NCI-H2081 treated with DMSO at 0.1 percent for 48 hours (cell line): Measurements from ENCODE around the gene CDKN2AIPNL.

ENCODE experiments used
- DNase-seq: peaks from one replicate; lab custom pipeline; 2025; lab: John Stamatoyannopoulos, UW

Gene CDKN2AIPNL, protein sequence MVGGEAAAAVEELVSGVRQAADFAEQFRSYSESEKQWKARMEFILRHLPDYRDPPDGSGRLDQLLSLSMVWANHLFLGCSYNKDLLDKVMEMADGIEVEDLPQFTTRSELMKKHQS

GRCh38 chr5:134411546-134412266 is at the start of gene CDKN2AIPNL:
Gene CDKN2AIPNL, minus strand, starts transcription at chr5:134411881. Its CDS starts 27 bp downstream, at chr5:134411854.
- no peak for DNase-seq

- no peak for DNase-seq
These were observed 48.9 kb upstream of the CDKN2AIPNL start for GRCh38 chr5:134460551-134460950.

DNA sequence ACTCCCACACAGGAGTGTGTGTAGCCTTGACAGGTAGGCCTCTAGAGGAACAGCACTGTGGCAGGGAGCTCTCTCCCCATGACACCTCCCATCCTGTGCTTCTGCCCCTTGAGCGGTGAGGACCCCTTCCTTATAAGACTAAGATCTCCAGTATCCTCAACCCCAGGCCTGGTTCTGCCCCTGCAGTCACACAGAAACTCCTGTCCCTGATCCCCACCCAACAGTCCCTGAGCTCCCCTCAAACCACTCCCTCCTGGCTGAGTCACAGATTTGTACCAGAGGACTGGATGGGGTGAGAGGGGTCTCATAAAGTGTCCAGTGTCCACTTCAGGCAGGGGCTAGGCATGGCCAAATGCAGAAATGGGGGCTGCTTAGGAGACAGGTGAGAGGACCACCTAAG is 47.8 kb upstream of the CDKN2AIPNL start:
- no peak for DNase-seq

DNA sequence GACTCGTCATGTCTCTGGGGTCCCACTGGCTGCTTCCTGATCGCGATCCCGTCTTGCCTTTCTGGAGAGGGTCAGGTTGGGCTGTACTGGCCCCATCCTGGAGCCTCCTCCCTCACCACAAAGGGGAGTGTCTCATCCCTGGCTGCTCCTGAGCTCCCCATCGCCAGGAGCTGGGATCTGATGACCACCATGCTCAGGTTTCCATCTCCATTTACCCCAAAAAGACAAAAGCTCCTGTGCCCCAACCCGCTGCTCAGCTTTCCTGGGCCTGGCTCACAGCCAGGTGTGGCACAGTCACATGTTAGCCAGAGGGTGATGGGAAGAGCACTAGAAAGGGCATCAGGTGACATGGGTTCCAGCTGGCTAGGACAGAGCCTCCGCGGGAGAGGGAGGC is 47.3 kb upstream of the CDKN2AIPNL start:
- DNase-seq: no peak

GRCh38 chr5:134458234-134459009 is 46.7 kb upstream of the CDKN2AIPNL start:
- no peak for DNase-seq

DNA sequence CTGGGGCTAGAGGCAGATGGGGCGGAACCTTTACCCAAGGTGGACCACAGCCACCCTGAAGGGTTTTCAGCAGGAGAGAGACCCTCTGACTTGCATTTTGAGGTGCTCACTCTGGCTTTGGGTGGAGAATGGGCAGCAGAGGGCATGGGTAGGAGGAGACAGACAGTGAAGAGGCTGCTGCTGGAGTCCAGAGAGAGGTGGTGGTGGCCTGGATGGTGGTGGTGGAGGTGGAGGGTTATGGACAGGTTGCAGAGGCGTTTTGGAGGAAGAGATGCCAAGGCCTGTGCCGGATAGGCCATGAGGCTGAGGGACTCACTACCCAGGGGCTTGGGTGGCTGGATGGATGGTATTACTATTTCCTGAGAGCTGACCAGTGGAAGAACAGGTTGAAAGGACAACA is 46.1 kb upstream of the CDKN2AIPNL start:
- no peak for DNase-seq

GRCh38 chr5:134456825-134457224 is 45.1 kb upstream of the CDKN2AIPNL start:
- DNase-seq: no peak

DNA sequence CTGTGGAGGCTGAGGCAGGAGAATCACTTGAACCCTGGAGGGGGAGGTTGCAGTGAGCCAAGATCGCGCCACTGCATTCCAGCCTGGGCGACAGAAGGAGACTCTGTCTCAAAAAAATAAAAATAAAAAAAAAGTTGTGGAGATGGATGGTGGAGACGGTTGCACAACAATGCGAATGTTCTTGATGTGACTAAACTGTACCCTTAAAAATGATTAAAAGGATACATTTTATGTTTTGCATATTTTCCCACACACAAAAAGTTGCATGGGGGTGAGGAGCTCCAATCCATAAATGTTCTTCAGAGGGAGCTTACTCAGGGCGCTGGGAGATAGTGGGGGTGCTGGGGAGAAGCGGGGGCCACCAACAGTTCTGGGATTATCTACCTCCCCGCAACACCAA is 43.8 kb upstream of the CDKN2AIPNL start:
- no peak for DNase-seq

- DNase-seq: no peak
These were observed 41.3 kb upstream of the CDKN2AIPNL start for GRCh38 chr5:134453016-134453415.

- DNase-seq: no peak
These were observed 40.3 kb upstream of the CDKN2AIPNL start for GRCh38 chr5:134451936-134452505.

- no peak for DNase-seq
These were observed 39.7 kb upstream of the CDKN2AIPNL start for GRCh38 chr5:134451225-134451935.

GRCh38 chr5:134450374-134450773 is 38.7 kb upstream of the CDKN2AIPNL start:
- no peak for DNase-seq

DNA sequence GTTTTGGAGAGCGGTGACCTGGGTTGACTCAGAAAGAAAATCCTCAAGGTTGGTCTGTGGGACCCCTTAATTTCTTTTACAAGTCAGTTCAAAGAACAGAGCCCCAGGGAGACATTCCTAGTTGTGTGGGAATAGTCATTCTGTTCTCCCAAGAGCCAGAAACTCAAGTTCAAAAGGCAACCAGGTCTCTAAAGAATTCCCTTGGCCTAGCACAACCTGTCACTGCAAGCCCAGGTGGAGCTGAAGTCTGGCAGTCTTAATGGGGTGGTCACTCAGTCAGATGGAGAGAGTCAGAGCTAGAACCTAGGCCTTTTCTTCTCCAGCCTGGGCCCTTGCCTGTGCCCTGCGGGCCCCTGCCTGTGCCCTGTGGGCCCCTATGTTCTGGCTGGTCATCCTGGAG is 37.5 kb upstream of the CDKN2AIPNL start:
- no peak for DNase-seq

DNA sequence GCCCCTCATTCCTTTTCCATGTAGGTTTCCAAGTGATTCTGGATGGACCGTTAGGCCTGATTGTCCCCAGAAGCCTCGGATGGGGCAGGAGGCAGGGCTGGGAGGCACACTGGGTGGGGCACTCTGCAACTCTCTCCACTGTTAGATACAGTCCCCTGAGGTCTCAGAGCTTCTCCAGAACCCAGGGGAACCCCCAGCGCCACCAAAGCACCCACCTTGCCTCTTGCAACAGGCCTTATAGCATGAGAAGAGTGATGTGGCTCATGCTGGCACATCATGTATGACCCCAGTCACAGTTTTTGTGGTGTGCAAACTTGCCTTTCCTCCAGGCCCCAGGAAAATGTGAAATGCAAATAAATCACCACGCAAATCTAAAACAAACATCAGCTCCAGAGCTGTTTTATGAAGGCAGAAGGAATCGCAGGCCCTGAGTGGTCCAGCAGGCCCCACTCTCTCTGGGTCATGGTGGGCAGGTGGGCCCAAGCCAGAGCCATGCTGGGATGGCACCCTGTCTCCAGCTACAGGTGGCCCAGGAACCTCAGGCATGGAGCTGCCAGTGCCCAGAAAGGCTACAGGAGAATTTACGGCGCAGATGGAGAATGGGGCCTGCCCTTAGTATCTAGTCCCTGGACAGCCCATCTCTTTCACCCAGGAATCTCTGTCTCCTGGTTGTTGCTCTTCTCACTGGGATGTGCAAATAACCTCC is 36.3 kb upstream of the CDKN2AIPNL start:
- DNase-seq: no peak

DNA sequence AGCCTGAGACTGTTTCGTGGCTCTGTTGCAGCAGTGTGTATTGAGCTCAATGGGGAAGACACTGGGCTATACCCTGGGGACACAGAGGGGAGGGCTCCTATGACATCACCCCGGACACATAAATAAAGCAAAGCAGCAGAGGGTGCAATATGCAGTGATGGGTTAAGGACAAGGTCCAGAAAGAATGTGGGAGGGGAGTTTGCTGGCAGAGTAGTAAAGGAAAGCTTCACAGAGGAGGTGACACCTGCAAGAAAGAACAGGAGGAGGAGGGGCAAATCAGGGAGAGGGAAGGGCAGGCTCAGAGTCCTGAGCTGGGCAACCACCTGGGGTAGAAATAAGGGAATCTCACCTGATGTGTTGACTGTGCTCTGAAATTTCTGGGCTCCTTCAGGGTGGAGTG is 35.3 kb upstream of the CDKN2AIPNL start:
- no peak for DNase-seq

DNA sequence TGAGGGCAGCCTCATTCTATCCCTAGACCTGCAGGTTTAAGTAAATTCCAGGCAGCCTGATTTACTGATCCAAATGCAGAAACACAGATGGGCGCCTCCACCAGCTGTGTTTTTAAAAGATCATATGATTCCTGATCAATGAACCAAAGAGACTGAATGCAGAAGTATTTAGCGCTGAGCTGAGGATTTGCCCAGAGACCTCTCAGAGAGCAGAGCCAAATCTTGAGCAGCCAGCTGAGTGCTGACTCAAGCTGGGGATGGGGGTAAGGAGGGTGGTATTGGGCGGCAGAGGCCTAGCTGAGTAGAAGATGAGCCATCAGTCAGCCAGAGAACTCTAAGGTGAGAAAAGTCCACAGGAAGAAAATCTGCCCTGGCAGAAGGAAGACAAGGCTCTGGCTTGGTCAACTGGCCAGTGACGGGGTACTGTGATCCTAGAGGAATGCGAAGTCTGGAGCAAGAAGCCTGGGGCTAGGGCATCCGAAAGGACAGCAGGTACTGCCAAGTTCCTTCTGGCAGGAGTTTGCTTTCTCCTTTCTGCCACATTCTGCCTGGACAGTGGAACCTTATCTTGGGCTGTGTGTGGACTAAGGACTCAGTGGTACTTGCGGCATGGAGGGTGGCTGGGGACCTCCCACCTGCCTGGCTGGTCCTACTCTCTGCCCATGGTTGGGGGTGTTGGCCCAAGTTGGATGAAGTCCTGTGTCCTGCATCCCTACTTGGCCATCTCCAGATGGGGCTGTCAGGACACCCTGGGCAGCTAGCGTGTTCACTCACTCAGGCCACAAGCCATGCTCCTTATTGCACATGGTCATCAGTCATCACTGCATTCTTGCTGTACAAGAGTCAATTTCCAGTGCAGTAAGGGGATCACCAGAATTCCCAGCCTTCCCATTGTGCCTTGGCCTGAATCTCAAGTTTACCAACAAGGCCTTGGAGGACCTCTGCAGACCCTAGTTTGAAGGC is 34.5 kb upstream of the CDKN2AIPNL start:
- DNase-seq: no peak

DNA sequence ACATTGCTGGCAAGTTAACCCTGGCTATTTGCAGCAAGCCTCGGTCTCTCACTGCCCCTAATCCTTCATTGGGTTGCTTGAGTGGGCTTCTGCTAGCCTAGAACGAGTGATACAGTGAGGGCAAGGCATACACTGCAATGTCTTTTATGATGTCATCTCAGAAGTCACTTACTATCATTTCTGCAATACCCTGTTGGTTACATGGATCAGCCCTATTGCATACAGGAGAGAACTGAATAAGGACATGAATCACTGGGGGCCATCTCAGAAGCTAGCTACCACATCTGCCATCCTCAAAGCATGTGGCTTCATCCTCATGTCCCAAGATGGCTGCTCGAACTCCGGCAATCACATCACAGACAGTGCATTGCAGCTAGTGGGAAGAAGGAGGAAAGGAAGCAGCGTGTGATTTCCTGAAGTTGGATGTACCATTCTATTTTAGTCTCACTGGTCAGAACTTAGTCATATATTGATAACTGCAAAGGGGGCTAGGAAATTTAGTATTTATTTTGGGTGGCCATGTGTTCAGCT is 33.3 kb upstream of the CDKN2AIPNL start:
- DNase-seq: no peak

DNA sequence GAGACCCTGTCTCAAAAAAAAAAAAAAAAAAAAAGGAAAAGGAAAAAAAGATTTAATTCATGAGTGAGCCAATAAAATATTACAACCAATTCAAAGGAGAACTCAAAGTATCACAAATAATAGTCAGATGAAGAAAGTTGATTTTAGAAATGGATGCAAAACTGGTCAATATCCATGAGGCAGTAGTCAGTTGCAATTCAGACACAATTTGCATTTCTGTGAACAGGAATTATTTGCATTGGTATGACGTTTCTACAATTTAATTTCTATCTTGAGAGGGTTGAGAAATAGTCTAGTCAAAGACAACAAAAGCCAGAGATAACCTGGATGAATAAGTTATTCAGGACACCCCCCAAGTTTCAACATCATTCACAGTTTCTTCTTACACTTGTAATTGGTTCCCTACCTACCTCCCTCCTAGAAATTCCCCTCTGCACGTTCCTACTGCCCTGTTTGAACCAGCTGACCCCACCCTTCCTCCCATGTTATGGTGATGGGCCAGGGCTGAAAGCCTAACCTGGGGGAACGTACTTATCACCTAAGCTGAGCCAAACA is 28.6 kb upstream of the CDKN2AIPNL start:
- DNase-seq: no peak

DNA sequence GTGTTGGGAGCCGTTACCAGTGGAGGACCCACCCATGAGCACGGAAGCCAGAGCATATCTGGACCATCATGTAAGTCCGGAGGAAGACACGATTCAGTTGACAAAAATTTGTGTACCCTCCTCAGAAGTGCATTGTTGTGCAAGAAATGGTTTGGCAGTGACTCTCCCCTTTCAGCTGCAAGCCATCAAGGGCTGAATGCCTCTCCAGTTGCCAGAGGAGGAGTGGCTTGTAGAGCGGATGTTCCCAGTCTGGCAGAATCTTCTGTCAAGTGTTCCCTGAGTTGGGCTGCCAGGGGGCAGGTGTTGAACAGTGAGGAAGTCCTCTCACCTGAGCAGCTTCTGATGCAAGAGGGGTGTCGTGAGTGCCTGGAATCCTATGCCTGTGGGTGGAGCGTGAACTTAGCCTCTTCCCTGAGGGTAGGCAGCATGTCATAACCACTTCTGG is 27.6 kb upstream of the CDKN2AIPNL start:
- no peak for DNase-seq

DNA sequence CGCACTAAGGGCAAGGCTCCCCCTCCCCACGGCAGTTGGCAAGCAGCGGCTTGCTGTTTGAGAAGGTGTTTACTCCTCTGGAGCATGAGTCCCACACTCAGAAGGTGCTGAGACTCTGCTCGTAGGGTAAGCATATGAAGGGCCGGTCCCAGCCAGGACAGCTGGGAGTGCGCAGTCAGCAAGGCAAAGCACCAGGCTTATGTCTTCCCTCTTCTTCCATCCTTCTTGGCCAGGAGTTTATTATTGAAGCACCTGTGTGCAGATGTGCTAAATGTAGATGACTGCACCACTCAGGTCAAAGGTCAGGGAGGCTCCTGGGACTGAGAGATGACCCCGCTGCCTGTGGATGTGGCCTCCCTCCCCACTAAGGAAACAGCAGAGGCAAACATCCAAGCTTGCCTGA is 27.0 kb upstream of the CDKN2AIPNL start:
- DNase-seq: no peak
